Tibial artery (tissue), 4 donors: ENCODE measurements around the gene KRT7.
A peak's percentile ranks its signal among the peaks of the same experiment; 100 is the strongest.
"Not testable (repeated sequence)": the region's sequence is repeated elsewhere in the genome, so short reads cannot be mapped to it uniquely, and the experiment has no call there.

Experiments used
- DNase-seq, 2 donors: peaks; one replicate each; pipeline ENCODE4 v3.0.0-alpha.2; 2019
- H3K27ac ChIP-seq, 2 donors: fragments of 200-600 bp; sonication (generic) in 1 of 2; 1 replicate in 1 of 2; 2 replicates in 1 of 2; pipeline ENCODE4 v1.5.1; 2018 to 2019; ENCODE audit warnings: mild to moderate bottlenecking in 1 of 2
- H3K27me3 ChIP-seq, 2 donors: fragments of 200-600 bp; sonication (generic) in 1 of 2; one replicate each; pipeline versions ENCODE4 v1.5.1 to v1.6.0; 2016 to 2019
- H3K36me3 ChIP-seq, 3 donors: fragments of 200-600 bp; sonication (generic) in 2 of 3; one replicate each; pipeline ENCODE4 v1.5.1; 2016 to 2019; ENCODE audit warnings: mild to moderate bottlenecking in 2 of 3
- H3K4me1 ChIP-seq, 4 donors: fragments of 200-600 bp; sonication (generic) in 2 of 4; 1 replicate in 3 of 4; 2 replicates in 1 of 4; pipeline ENCODE4 v1.5.1; 2016 to 2019
- H3K4me3 ChIP-seq, 2 donors: fragments of 200-600 bp; sonication (generic) in 1 of 2; 1 replicate in 1 of 2; 2 replicates in 1 of 2; pipeline ENCODE4 v1.5.1; 2018 to 2019; ENCODE audit warnings: mild to moderate bottlenecking in 2 of 2
- H3K9me3 ChIP-seq, 3 donors: fragments of 200-600 bp; sonication (generic) in 1 of 3; one replicate each; pipeline ENCODE4 v1.5.1; 2016 to 2019
- intact Hi-C: fragments of 100-400 bp; cut with DNase I; formaldehyde crosslinking; loops from one replicate; pipeline ENCODE4 v1.15.0; 2023; ENCODE audit warnings: low total_unique reads
- TF ChIP-seq, protein P1 (sequence below), 2 experiments: fragments of 200-600 bp in 1 of 2; fragments of 450-650 bp in 1 of 2; IDR thresholded peaks; one replicate each; pipeline ENCODE4 v1.5.1; 2017 to 2019; ENCODE audit warnings: antibody characterized with exemption in 2 of 2, mild to moderate bottlenecking in 1 of 2, moderate library complexity in 1 of 2

Gene KRT7

DNA sequence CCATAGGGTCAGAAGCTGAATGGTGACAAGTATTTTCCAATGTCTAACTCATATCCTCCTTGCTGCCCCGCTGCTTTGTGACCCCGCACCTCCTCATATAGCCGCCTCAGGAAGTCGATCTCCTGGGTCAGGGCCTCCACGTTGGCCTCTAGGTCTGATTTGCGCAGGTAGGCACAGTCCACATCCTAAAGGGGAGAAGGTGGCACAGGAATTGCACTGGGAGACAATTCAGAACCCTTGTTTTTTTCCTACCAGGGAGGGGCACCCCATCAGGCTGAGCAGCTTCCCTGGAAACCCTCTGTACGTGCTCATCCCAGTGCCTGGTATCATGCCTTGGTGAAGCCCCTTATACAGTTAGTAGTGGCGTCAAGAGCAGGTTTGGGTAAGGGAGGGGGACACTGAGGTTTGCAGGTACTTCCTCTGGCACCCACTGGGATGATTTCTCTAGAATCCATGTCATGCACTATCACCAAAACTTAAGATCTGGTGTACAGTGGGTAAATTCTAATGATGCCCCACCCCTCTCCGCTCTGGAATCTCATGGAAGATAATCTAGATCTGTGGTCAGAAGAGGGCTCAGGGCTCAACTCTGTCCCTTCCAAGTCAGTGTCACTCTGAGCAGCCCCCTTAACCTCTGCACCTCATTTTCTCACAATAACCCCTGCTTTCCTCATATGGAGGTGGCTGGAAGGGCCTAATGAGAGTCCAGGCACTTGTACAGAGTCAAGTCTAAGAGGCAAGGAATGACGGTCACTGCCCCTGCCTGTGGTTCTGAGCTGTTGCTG is 21.3 kb downstream of the KRT7 start:
- intact Hi-C loops, result no loop called here
- Histone ChIP-seq H3K36me3 (no peaks in the 10 kb centered on the region), H3K27me3 (peaks cover 3 to 33% of the 10 kb centered on the region in 2 donors), H3K4me1 (peaks cover 0 to 22% (median 14%) of the 10 kb centered on the region in 4 donors), H3K9me3 (no peaks in the 10 kb centered on the region), H3K27ac (no peak overlapping the region), H3K4me3 (no peak overlapping the region)
- DNase-seq, result peak in 1 of 2 donors; percentile 19
- TF ChIP-seq, protein P1, sequence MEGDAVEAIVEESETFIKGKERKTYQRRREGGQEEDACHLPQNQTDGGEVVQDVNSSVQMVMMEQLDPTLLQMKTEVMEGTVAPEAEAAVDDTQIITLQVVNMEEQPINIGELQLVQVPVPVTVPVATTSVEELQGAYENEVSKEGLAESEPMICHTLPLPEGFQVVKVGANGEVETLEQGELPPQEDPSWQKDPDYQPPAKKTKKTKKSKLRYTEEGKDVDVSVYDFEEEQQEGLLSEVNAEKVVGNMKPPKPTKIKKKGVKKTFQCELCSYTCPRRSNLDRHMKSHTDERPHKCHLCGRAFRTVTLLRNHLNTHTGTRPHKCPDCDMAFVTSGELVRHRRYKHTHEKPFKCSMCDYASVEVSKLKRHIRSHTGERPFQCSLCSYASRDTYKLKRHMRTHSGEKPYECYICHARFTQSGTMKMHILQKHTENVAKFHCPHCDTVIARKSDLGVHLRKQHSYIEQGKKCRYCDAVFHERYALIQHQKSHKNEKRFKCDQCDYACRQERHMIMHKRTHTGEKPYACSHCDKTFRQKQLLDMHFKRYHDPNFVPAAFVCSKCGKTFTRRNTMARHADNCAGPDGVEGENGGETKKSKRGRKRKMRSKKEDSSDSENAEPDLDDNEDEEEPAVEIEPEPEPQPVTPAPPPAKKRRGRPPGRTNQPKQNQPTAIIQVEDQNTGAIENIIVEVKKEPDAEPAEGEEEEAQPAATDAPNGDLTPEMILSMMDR (IDR thresholded peaks at IDR 0.05), result no peak

DNA sequence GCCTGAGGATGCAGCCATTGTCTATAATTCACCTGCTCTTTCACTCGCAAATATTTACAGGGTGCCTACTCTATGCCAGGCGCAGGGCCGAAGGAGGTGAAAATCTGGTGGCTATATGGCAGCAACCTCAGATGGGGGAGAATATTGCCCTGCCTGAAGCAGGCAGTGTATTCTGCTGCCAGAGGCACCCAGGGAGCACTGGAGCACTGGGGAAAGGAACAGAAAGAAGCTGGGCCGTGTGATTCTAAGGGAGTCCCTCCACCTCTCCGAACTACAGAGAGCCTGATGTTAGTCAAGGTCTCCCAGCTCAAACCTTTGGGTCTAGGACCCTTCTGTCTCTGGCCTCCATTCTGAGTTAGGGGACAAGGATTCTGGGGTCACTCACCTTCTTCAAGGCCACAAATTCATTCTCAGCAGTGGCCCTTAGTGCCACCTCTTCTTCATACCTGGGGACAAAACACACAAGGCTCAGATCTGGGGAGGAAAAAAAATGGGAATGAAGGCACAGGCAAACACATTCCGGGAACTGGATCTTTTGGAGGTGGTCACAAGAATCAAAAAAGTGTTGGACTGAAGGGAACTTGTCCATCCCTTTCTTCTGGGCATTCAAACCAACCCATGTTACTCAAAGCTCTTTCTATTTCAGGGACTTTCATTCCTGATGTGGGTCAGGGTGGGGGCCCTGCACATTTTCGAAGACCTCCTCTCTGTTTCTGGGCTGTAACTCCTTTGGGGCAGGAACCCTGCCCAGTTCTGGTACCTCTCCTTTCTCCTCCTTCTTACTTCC is 22.1 kb downstream of the KRT7 start:
- no peak overlapping the region for H3K4me3 ChIP-seq
- DNase-seq, result peak in 1 of 2 donors; percentile 10
- H3K27ac ChIP-seq, result no peak overlapping the region
- no peaks in the 10 kb centered on the region for H3K9me3 ChIP-seq
- intact Hi-C loops, result no loop called here
- no peaks in the 10 kb centered on the region for H3K36me3 ChIP-seq
- H3K4me1 ChIP-seq, result peaks cover 0 to 18% (median 11%) of the 10 kb centered on the region in 4 donors
- TF ChIP-seq, protein P1 (IDR thresholded peaks at IDR 0.05), result no peak
- peaks cover 3 to 33% of the 10 kb centered on the region in 2 donors for H3K27me3 ChIP-seq

DNA sequence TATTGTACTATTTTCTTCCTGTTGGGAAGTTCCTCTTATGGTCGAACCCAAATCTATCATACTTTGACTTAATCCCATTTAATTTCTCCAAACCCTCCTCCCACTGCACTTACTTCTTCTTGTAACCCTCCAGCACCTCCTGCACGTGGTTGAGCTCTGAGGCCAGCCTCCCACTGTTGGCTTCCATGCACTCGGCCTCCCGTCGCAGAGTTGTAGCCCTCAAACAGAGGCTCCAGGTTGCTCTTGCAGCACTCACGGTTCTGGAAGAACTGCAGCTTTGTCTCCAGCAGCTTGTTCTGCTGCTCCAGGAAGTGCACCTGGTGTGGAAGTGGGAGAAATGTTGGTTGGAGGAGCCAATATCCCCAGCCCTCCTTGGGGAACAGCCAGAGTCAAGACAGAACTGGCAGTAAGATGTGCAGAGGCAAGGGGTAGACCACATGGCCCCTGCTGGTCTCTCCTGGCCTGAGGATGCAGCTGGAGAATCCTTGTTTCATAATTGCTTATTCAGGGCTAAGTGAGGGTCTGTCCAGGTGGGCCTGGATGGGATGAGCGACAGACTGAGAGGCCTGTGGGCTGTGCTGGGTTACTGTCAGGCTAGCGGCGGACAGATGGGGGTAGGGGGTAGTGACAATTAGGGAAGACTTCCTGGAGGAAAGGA is 23.0 kb downstream of the KRT7 start:
- no peak overlapping the region for H3K27ac ChIP-seq
- TF ChIP-seq, protein P1 (IDR thresholded peaks at IDR 0.05), result no peak
- no peaks in the 10 kb centered on the region for H3K36me3 ChIP-seq
- peaks cover 3 to 33% of the 10 kb centered on the region in 2 donors for H3K27me3 ChIP-seq
- peaks cover 0 to 23% (median 12%) of the 10 kb centered on the region in 4 donors for H3K4me1 ChIP-seq
- H3K4me3 ChIP-seq, result no peak overlapping the region
- intact Hi-C loops, result no loop called here
- DNase-seq, result peak in 1 of 2 donors; percentile 32
- no peaks in the 10 kb centered on the region for H3K9me3 ChIP-seq

DNA sequence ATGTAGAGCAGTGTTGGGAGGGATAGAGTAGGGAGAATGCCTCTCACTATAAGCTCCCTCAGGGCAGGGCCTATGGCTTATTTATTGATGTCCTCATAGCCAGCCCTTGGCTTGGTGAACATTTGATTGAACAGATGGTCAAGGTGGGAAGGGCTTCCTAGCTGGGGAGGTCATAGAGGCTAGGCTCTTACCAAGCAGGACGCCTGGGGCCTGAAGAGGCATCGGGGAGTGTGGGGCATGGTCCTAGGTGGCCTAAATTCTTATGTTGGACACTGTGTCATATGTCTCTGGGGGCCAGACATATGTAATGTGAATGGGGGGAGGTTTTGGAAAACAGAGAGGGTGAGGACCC is 23.5 kb downstream of the KRT7 start:
- Histone ChIP-seq H3K4me3 (no peak overlapping the region), H3K4me1 (peaks cover 0 to 27% (median 12%) of the 10 kb centered on the region in 4 donors), H3K27me3 (peaks cover 3 to 33% of the 10 kb centered on the region in 2 donors), H3K27ac (no peak overlapping the region), H3K36me3 (no peaks in the 10 kb centered on the region), H3K9me3 (no peaks in the 10 kb centered on the region)
- TF ChIP-seq, protein P1 (IDR thresholded peaks at IDR 0.05), result no peak
- peak in 1 of 2 donors; percentile 17 for DNase-seq
- intact Hi-C loops, result no loop called here

DNA sequence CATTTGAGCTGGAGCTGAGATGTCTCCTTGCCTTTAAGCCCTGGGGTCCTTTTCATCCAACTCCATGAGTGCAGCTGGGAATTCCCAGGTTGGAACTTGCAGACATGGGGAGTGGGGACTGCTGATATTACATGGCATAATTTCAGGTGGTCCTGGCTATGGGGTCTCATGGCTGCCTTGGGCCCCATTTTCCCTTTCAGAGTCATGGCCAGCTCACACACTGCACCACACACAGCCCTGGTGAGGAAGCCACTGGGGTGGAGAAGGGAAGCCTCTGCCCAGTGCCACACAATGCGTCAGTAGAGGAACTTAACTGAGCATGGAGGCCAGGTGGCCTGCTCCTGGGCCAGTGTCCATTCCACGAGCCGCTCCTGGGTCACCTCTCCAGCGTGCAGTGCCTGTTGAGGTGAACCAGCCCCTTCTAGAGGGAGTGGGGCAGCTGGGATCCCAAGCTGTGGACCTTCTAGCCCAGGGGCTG is 24.1 kb downstream of the KRT7 start:
- TF ChIP-seq, protein P1 (IDR thresholded peaks at IDR 0.05), result no peak
- intact Hi-C loops, result no loop called here
- peaks cover 3 to 33% of the 10 kb centered on the region in 2 donors for H3K27me3 ChIP-seq

DNA sequence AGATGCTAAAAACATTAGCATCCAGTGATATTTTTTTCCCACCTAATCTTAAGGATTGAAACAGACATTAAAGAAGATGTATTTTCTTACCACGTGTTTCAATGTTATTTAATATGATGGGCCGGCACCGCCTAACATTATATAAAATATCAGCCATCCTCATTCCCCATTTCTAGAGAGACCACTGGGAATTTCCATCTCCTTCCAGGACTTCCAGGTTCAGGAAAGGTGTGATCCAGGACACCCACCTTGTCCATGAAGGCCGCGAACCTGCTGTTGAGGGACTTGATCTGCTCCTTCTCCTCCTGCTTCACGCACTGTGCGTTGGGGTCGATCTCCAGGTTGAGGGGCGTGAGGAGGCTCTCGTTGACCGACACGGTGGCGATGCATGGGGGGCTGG is 24.9 kb downstream of the KRT7 start:
- H3K36me3 ChIP-seq, H3K9me3 ChIP-seq, H3K27ac ChIP-seq, intact Hi-C loops, DNase-seq: not testable (repeated sequence)
- peak overlapping the region; percentile 28 to 42 for H3K4me3 ChIP-seq
- H3K27me3 ChIP-seq, result peaks cover 3 to 33% of the 10 kb centered on the region in 2 donors
- peaks cover 0 to 27% (median 12%) of the 10 kb centered on the region in 4 donors for H3K4me1 ChIP-seq

More for the DNA sequence above, 24.1 kb downstream of the KRT7 start:
- H3K9me3 ChIP-seq, result no peaks in the 10 kb centered on the region
- no peak overlapping the region for H3K27ac ChIP-seq
- peaks cover 0 to 27% (median 12%) of the 10 kb centered on the region in 4 donors for H3K4me1 ChIP-seq
- H3K4me3 ChIP-seq, result no peak overlapping the region
- DNase-seq, result peak in 1 of 2 donors; percentile 56
- H3K36me3 ChIP-seq, result no peaks in the 10 kb centered on the region
